Neural crest cell (in vitro differentiated cells): Measurements from ENCODE around the gene SHANK3. TPM values are rescaled to one million over a fixed set of nuclear protein-coding genes. Genes with fewer than 3 reads are reported as not detected.

Experiments used
- DNase-seq: peaks from one replicate; pipeline ENCODE4 v3.0.0; 2021; ENCODE audit warnings: low read depth, mixed read lengths, low spot score
- H3K27ac Mint-ChIP-seq: one replicate; pipeline ENCODE4 v1.8.0; 2021; ENCODE audit warnings: mild to moderate bottlenecking, mixed read lengths; ENCODE audit not compliant: unreplicated experiment
- H3K27me3 Mint-ChIP-seq: 2 replicates; pipeline ENCODE4 v1.8.0; 2021; ENCODE audit warnings: low read depth, mild to moderate bottlenecking, mixed read lengths
- H3K36me3 Mint-ChIP-seq: 2 replicates; pipeline ENCODE4 v1.8.0; 2021; ENCODE audit warnings: low read depth, mild to moderate bottlenecking, mixed read lengths
- H3K4me1 Mint-ChIP-seq: 2 replicates; pipeline ENCODE4 v1.8.0; 2021; ENCODE audit warnings: mixed read lengths
- H3K4me3 Mint-ChIP-seq: one replicate; pipeline ENCODE4 v1.8.0; 2021; ENCODE audit warnings: mild to moderate bottlenecking, mixed read lengths
- H3K9me3 Mint-ChIP-seq: 2 replicates; pipeline ENCODE4 v1.8.0; 2021; ENCODE audit warnings: mixed read lengths
- CTCF ChIP-seq: fragments of 200-600 bp; sonication (generic); conservative IDR thresholded peaks from 2 replicates; pipeline ENCODE4 v1.5.0; 2021; ENCODE audit warnings: antibody characterized with exemption, mild to moderate bottlenecking
- long read RNA-seq: library from polyadenylated mRNA; unstranded; transcript quantifications from one replicate; pipeline ENCODE4 v2.0.0, GENCODE V29; 2020
- total RNA-seq: library from RNA; stranded (reverse); gene quantifications from 2 replicates; pipeline ENCODE4 v1.2.1, GENCODE V29; 2021

The SHANK3 gene
- total RNA-seq: 15.2 and 15.4 TPM in 2 replicates
- long read RNA-seq, partial matches to known transcripts: 0 of 1 reads
- long read RNA-seq, other reads (novel, unspliced or antisense): 1 of 1 reads

GRCh38 chr22:50672471-50673230 lies at the start of gene SHANK3:
TSS of gene SHANK3 (plus strand) at chr22:50672823.
- no peak within 1 kb of the TSS for H3K27ac Mint-ChIP-seq
- H3K4me1 Mint-ChIP-seq: peaks cover 14% of the 10 kb centered on the region
- H3K36me3 Mint-ChIP-seq: no peaks in the 10 kb centered on the region
- no peak for TF ChIP-seq CTCF
- H3K9me3 Mint-ChIP-seq: no peaks in the 10 kb centered on the region
- peaks cover 33% of the 10 kb centered on the region for H3K27me3 Mint-ChIP-seq
- peak within 1 kb of the TSS; percentile 59 for H3K4me3 Mint-ChIP-seq
- no peak for DNase-seq

- H3K4me3 Mint-ChIP-seq: peak overlapping the region; percentile 40
- no peak overlapping the region for H3K27ac Mint-ChIP-seq
- no peak for TF ChIP-seq CTCF
- peaks cover 32% of the 10 kb centered on the region for H3K4me1 Mint-ChIP-seq
- H3K36me3 Mint-ChIP-seq: no peaks in the 10 kb centered on the region
- peaks cover 32% of the 10 kb centered on the region for H3K27me3 Mint-ChIP-seq
- no peak for DNase-seq
- no peaks in the 10 kb centered on the region for H3K9me3 Mint-ChIP-seq
These were observed 48.1 kb upstream of the SHANK3 start for GRCh38 chr22:50624347-50625130.

- no peak for DNase-seq
These were observed 47.5 kb upstream of the SHANK3 start for GRCh38 chr22:50625131-50625567.

GRCh38 chr22:50625568-50626313 lies 46.9 kb upstream of the SHANK3 start:
- Mint-ChIP-seq H3K27ac (no peak overlapping the region), H3K4me3 (peak overlapping the region; percentile 74)
- DNase-seq: no peak

More at GRCh38 chr22:50625131-50625567, 47.5 kb upstream of the SHANK3 start:
- Mint-ChIP-seq H3K27me3 (peaks cover 26% of the 10 kb centered on the region), H3K27ac (no peak overlapping the region), H3K4me1 (peaks cover 32% of the 10 kb centered on the region), H3K9me3 (no peaks in the 10 kb centered on the region), H3K4me3 (no peak overlapping the region), H3K36me3 (no peaks in the 10 kb centered on the region)
- TF ChIP-seq CTCF: no peak

More at GRCh38 chr22:50625568-50626313, 46.9 kb upstream of the SHANK3 start:
- Mint-ChIP-seq H3K27me3 (peaks cover 21% of the 10 kb centered on the region), H3K36me3 (no peaks in the 10 kb centered on the region), H3K4me1 (peaks cover 30% of the 10 kb centered on the region), H3K9me3 (no peaks in the 10 kb centered on the region)
- no peak for TF ChIP-seq CTCF
